ENCODE data around the gene HKDC1.

Gene HKDC1

DNA sequence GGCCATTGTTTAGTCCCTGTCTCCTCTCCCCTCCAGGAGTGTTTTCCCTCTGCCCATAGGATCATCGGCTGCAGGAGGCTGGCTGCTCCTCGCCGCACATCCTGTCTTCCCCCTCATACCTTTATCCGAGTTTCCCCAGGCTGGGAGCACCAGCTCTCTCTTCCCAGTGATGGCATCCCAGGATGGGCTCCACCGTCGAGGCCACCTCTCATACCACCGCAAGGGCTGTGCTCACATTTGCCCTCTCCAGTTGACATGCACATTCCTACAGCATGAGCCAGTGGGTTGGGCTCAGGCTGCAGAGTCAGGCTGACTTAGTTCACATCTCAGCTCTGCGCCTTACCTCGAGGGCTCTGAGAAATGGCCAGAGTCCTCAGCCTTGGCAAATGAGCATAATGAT is 12.1 kb downstream of the HKDC1 start:
- Mint-ChIP-seq H3K4me1 (peaks cover 22% of the 10 kb centered on the region), H3K36me3 (ENCODE audit: low read depth) (no peaks in the 10 kb centered on the region), H3K27me3 (ENCODE audit: low read depth, poor library complexity) (peaks cover 12% of the 10 kb centered on the region), H3K27ac (no peak overlapping the region), H3K9me3 (no peaks in the 10 kb centered on the region), H3K4me3 (no peak overlapping the region)
- DNase-seq, result no peak
- TF ChIP-seq, protein P1, sequence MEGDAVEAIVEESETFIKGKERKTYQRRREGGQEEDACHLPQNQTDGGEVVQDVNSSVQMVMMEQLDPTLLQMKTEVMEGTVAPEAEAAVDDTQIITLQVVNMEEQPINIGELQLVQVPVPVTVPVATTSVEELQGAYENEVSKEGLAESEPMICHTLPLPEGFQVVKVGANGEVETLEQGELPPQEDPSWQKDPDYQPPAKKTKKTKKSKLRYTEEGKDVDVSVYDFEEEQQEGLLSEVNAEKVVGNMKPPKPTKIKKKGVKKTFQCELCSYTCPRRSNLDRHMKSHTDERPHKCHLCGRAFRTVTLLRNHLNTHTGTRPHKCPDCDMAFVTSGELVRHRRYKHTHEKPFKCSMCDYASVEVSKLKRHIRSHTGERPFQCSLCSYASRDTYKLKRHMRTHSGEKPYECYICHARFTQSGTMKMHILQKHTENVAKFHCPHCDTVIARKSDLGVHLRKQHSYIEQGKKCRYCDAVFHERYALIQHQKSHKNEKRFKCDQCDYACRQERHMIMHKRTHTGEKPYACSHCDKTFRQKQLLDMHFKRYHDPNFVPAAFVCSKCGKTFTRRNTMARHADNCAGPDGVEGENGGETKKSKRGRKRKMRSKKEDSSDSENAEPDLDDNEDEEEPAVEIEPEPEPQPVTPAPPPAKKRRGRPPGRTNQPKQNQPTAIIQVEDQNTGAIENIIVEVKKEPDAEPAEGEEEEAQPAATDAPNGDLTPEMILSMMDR (IDR thresholded peaks at IDR 0.05), result no peak

DNA sequence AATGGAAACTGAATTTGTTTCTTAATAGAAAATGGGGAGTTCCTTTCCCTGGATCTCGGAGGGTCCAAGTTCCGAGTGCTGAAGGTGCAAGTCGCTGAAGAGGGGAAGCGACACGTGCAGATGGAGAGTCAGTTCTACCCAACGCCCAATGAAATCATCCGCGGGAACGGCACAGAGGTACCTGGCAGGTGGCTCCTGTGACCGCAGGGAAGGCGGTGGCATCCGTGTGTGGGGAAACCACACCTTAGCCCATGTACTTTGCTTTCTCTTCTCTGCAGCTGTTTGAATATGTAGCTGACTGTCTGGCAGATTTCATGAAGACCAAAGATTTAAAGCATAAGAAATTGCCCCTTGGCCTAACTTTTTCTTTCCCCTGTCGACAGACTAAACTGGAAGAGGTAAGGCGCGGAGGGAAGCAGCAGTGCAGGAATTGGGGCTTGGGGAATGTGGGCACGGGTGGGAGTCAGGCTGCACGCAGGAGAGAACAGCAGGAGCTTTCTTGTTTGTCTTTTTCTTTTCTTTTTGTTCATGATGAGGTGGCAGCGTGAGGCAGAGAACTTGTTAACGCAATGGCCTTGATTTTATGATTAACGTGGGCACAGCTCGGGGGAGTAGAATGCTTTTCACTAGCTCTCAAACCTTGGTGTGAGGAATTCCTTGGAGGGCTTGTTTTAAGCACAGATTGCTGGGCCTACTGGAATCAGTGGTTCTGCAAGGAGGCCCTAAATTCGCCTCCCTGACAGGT is 12.8 kb downstream of the HKDC1 start:
- Mint-ChIP-seq H3K4me3 (no peak overlapping the region), H3K27me3 (ENCODE audit: low read depth, poor library complexity) (peaks cover 8% of the 10 kb centered on the region), H3K36me3 (ENCODE audit: low read depth) (no peaks in the 10 kb centered on the region), H3K4me1 (peaks cover 28% of the 10 kb centered on the region), H3K9me3 (no peaks in the 10 kb centered on the region), H3K27ac (peak overlapping the region; percentile 13)
- TF ChIP-seq, protein P1 (IDR thresholded peaks at IDR 0.05), result no peak
- DNase-seq, result no peak

DNA sequence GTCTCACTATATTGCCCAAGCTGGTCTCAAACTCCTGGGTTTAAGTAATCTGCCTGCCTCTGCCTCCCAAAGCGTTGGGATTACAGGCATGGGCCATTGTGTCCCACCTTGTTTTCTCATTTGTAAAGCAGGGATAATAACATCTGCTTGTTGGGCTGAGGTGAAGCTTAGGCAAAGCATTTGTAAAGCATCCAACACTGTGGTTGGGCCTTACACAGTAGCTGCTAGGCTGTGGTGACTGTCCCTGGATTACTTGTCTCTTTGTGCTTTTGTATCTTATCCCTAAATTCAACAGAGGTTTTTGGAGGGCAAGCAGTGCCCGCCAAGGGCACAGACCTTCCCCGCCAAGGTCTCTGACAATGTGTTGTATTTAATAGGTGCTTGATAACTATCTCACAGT is 14.3 kb downstream of the HKDC1 start:
- DNase-seq, result no peak
- Mint-ChIP-seq H3K4me1 (peaks cover 28% of the 10 kb centered on the region), H3K27ac (peak overlapping the region; percentile 77), H3K4me3 (no peak overlapping the region), H3K36me3 (ENCODE audit: low read depth) (no peaks in the 10 kb centered on the region), H3K27me3 (ENCODE audit: low read depth, poor library complexity) (peaks cover 14% of the 10 kb centered on the region), H3K9me3 (no peaks in the 10 kb centered on the region)
- TF ChIP-seq, protein P1 (IDR thresholded peaks at IDR 0.05), result no peak

DNA sequence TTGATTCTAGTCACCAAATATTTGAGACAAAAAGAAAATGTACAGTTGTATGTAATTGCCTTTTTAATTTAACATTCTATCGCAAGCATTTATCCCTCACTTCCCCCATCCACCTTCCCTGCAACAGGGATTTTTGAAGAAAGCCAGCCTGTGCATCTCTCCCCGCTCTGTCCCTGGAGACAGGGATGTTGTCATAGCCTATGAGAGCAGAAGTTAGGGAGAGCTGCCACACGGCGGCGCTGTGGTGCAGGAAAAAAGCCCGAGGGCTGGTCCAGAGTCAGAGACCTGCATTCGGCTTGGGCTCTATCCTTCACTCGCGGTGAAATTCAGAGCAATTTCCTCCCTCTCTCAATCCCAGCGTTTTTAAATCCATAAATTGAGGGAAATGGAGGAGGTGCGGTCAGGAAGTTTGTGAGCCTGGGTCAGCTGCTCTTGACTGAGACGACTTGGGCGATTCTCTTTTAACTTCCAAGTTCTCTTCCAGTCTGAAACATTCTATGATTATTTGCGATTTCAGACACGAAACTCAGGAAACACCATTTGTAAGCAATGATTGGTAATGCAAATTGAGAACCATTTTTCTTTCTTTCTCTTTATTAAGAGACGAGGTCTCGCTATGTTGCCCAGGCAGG is 17.5 kb downstream of the HKDC1 start:
- DNase-seq, result peak; percentile 95
- H3K4me1 Mint-ChIP-seq, result peaks cover 14% of the 10 kb centered on the region
- no peaks in the 10 kb centered on the region for H3K9me3 Mint-ChIP-seq
- TF ChIP-seq, protein P1 (IDR thresholded peaks at IDR 0.05), result peak; percentile 97
- H3K4me3 Mint-ChIP-seq, result no peak overlapping the region
- no peak overlapping the region for H3K27ac Mint-ChIP-seq
- peaks cover 19% of the 10 kb centered on the region for H3K27me3 Mint-ChIP-seq (ENCODE audit: low read depth, poor library complexity)
- no peaks in the 10 kb centered on the region for H3K36me3 Mint-ChIP-seq (ENCODE audit: low read depth)

DNA sequence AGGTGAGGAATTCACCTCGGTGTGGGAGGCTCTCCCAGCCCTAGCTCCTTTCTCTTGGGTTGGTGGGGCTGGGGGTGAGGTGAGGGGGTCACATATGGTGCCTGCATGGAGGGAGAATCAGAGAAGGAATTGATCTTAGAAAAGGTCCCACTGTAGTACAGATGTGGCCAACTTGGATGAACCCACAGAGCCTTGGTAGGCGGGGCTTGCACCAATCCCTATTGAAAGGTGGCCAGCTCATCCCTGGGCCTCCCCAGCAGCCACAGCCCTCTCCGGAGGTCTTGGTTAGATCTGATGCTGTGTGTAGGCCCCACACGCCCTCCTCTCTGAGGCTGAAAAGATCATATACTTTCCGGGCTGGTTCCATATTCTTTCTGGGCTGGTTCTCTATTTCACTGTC is 19.0 kb downstream of the HKDC1 start:
- no peak for DNase-seq
- peaks cover 6% of the 10 kb centered on the region for H3K4me1 Mint-ChIP-seq
- TF ChIP-seq, protein P1 (IDR thresholded peaks at IDR 0.05), result no peak
- H3K36me3 Mint-ChIP-seq (ENCODE audit: low read depth), result no peaks in the 10 kb centered on the region
- H3K27me3 Mint-ChIP-seq (ENCODE audit: low read depth, poor library complexity), result peaks cover 24% of the 10 kb centered on the region
- no peak overlapping the region for H3K4me3 Mint-ChIP-seq
- no peaks in the 10 kb centered on the region for H3K9me3 Mint-ChIP-seq
- no peak overlapping the region for H3K27ac Mint-ChIP-seq
